K562 (cell line): ENCODE data around the gene CALML6.

Experiments
- CBFA2T2 ChIP-seq: fragments of 450-650 bp; conservative IDR thresholded peaks from 2 replicates; pipeline ENCODE4 v1.6.1; 2017; ENCODE audit warnings: mild to moderate bottlenecking
- HNRNPL ChIP-seq: fragments of 200-400 bp; formaldehyde crosslinking; IDR thresholded peaks from 2 replicates; pipeline ENCODE4 v1.6.1; 2017; ENCODE audit warnings: low read depth, mild to moderate bottlenecking, low read length
- NBN ChIP-seq: fragments of 450-650 bp; IDR thresholded peaks from 2 replicates; pipeline ENCODE4 v1.6.1; 2016; ENCODE audit warnings: low read depth, mild to moderate bottlenecking
- POLR2A ChIP-seq: fragments of 450-650 bp; conservative IDR thresholded peaks from 2 replicates; pipeline ENCODE4 v1.6.1; 2016
- SRF ChIP-seq, 2 experiments: fragments of 250-450, 450-650 bp in 1 of 2; sonication (Bioruptor Pico) in 1 of 2; sonication (generic) in 1 of 2; formaldehyde crosslinking; IDR thresholded peaks; 2 replicates each; pipeline versions ENCODE4 v1.5.0 to v1.5.1; 2020 to 2022; ENCODE audit warnings: mild to moderate bottlenecking in 1 of 2, missing genetic modification reagents in 1 of 2
- TAF1 ChIP-seq: IDR thresholded peaks from 2 replicates; pipeline ENCODE4 v1.6.1; 2011; ENCODE audit warnings: mild to moderate bottlenecking, low read length, moderate library complexity; ENCODE audit not compliant: insufficient read depth, control insufficient read depth, severe bottlenecking; ENCODE audit errors: extremely low read depth
- TEAD4 ChIP-seq, 2 experiments: sonication (generic) in 1 of 2; formaldehyde crosslinking in 1 of 2; IDR thresholded peaks; 2 replicates each; pipeline versions ENCODE4 v1.6.1 to v1.8.0; 2012 to 2022; ENCODE audit warnings: borderline replicate concordance in 1 of 2, inconsistent platforms in 1 of 2, low read length in 1 of 2, mild to moderate bottlenecking in 1 of 2, missing genetic modification reagents in 1 of 2
- ZNF239 ChIP-seq: fragments of 250-450 bp; sonication (Bioruptor Pico); IDR thresholded peaks from 2 replicates; pipeline ENCODE4 v1.4.0; 2020; ENCODE audit warnings: mild to moderate bottlenecking
- TF ChIP-seq, protein P1 (sequence below), 3 experiments: IDR thresholded peaks in 2 of 3; conservative IDR thresholded peaks in 1 of 3; 2 replicates each; pipeline ENCODE4 v1.5.1; 2011 to 2012; ENCODE audit warnings: low read length in 3 of 3, mild to moderate bottlenecking in 3 of 3, control low read depth in 2 of 3, improper control_type of control experiment in 1 of 3, inconsistent platforms in 1 of 3, low read depth in 1 of 3, mixed read lengths in 1 of 3, moderate library complexity in 1 of 3; ENCODE audit not compliant: insufficient read depth in 2 of 3
- TF ChIP-seq, protein P2 (sequence below): fragments of 250-450 bp; sonication (Bioruptor Pico); IDR thresholded peaks from 2 replicates; pipeline ENCODE4 v1.8.0; 2022; ENCODE audit warnings: moderate library complexity, mild to moderate bottlenecking, inconsistent platforms
- TF ChIP-seq, protein P3 (sequence below): fragments of 200-600 bp; sonication (generic); IDR thresholded peaks from one replicate; pipeline ENCODE4 v1.6.1; 2012; ENCODE audit warnings: mild to moderate bottlenecking, low read depth, low read length, inconsistent platforms

DNA sequence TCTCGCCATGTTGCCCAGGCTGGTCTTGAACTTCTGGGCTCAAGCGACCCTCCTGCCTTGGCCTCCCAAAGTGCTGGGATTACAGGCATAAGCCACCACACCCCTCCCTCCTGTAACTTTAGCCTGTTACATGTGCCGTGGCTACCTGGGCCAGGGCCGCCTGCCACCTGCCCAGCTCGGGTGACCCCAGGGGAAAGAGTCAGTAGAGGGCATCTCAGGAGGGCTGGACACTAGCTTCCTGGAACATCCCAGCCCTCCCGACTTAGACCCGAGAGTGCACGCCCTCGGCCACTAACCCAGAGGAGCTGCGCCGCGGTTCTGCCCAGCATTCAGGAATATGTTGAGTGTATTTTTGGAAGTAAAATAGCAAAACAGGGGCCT, 44.4 kb downstream of the CALML6 start:
- no peak for TF ChIP-seq NBN
- TF ChIP-seq, protein P1, sequence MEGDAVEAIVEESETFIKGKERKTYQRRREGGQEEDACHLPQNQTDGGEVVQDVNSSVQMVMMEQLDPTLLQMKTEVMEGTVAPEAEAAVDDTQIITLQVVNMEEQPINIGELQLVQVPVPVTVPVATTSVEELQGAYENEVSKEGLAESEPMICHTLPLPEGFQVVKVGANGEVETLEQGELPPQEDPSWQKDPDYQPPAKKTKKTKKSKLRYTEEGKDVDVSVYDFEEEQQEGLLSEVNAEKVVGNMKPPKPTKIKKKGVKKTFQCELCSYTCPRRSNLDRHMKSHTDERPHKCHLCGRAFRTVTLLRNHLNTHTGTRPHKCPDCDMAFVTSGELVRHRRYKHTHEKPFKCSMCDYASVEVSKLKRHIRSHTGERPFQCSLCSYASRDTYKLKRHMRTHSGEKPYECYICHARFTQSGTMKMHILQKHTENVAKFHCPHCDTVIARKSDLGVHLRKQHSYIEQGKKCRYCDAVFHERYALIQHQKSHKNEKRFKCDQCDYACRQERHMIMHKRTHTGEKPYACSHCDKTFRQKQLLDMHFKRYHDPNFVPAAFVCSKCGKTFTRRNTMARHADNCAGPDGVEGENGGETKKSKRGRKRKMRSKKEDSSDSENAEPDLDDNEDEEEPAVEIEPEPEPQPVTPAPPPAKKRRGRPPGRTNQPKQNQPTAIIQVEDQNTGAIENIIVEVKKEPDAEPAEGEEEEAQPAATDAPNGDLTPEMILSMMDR (IDR thresholded peaks at IDR 0.05 in 2 of 3, conservative IDR thresholded peaks at IDR 0.05 in 1 of 3; ENCODE audit: insufficient read depth in 2 of 3, low read depth in 1 of 3, low read length in 3 of 3), result no peak
- TF ChIP-seq TAF1, result no peak
- no peak for TF ChIP-seq ZNF239
- TF ChIP-seq, protein P2, sequence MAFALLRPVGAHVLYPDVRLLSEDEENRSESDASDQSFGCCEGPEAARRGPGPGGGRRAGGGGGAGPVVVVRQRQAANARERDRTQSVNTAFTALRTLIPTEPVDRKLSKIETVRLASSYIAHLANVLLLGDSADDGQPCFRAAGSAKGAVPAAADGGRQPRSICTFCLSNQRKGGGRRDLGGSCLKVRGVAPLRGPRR (CRISPR knock-in tag), result no peak
- TF ChIP-seq POLR2A, result no peak
- no peak for TF ChIP-seq HNRNPL
- TF ChIP-seq SRF (CRISPR knock-in tag; IDR thresholded peaks at IDR 0.05), result no peak
- TF ChIP-seq, protein P3, sequence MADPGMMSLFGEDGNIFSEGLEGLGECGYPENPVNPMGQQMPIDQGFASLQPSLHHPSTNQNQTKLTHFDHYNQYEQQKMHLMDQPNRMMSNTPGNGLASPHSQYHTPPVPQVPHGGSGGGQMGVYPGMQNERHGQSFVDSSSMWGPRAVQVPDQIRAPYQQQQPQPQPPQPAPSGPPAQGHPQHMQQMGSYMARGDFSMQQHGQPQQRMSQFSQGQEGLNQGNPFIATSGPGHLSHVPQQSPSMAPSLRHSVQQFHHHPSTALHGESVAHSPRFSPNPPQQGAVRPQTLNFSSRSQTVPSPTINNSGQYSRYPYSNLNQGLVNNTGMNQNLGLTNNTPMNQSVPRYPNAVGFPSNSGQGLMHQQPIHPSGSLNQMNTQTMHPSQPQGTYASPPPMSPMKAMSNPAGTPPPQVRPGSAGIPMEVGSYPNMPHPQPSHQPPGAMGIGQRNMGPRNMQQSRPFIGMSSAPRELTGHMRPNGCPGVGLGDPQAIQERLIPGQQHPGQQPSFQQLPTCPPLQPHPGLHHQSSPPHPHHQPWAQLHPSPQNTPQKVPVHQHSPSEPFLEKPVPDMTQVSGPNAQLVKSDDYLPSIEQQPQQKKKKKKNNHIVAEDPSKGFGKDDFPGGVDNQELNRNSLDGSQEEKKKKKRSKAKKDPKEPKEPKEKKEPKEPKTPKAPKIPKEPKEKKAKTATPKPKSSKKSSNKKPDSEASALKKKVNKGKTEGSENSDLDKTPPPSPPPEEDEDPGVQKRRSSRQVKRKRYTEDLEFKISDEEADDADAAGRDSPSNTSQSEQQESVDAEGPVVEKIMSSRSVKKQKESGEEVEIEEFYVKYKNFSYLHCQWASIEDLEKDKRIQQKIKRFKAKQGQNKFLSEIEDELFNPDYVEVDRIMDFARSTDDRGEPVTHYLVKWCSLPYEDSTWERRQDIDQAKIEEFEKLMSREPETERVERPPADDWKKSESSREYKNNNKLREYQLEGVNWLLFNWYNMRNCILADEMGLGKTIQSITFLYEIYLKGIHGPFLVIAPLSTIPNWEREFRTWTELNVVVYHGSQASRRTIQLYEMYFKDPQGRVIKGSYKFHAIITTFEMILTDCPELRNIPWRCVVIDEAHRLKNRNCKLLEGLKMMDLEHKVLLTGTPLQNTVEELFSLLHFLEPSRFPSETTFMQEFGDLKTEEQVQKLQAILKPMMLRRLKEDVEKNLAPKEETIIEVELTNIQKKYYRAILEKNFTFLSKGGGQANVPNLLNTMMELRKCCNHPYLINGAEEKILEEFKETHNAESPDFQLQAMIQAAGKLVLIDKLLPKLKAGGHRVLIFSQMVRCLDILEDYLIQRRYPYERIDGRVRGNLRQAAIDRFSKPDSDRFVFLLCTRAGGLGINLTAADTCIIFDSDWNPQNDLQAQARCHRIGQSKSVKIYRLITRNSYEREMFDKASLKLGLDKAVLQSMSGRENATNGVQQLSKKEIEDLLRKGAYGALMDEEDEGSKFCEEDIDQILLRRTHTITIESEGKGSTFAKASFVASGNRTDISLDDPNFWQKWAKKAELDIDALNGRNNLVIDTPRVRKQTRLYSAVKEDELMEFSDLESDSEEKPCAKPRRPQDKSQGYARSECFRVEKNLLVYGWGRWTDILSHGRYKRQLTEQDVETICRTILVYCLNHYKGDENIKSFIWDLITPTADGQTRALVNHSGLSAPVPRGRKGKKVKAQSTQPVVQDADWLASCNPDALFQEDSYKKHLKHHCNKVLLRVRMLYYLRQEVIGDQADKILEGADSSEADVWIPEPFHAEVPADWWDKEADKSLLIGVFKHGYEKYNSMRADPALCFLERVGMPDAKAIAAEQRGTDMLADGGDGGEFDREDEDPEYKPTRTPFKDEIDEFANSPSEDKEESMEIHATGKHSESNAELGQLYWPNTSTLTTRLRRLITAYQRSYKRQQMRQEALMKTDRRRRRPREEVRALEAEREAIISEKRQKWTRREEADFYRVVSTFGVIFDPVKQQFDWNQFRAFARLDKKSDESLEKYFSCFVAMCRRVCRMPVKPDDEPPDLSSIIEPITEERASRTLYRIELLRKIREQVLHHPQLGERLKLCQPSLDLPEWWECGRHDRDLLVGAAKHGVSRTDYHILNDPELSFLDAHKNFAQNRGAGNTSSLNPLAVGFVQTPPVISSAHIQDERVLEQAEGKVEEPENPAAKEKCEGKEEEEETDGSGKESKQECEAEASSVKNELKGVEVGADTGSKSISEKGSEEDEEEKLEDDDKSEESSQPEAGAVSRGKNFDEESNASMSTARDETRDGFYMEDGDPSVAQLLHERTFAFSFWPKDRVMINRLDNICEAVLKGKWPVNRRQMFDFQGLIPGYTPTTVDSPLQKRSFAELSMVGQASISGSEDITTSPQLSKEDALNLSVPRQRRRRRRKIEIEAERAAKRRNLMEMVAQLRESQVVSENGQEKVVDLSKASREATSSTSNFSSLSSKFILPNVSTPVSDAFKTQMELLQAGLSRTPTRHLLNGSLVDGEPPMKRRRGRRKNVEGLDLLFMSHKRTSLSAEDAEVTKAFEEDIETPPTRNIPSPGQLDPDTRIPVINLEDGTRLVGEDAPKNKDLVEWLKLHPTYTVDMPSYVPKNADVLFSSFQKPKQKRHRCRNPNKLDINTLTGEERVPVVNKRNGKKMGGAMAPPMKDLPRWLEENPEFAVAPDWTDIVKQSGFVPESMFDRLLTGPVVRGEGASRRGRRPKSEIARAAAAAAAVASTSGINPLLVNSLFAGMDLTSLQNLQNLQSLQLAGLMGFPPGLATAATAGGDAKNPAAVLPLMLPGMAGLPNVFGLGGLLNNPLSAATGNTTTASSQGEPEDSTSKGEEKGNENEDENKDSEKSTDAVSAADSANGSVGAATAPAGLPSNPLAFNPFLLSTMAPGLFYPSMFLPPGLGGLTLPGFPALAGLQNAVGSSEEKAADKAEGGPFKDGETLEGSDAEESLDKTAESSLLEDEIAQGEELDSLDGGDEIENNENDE, result no peak
- no peak for TF ChIP-seq CBFA2T2
- TF ChIP-seq TEAD4 (IDR thresholded peaks at IDR 0.05; ENCODE audit: low read length), result no peak
- no peak for TF ChIP-seq TEAD4 (CRISPR knock-in tag; IDR thresholded peaks at IDR 0.05; ENCODE audit: borderline replicate concordance)
